ENCODE results near the gene OR6C2.

GRCh38 chr12:55446326-55446725, 2.5 kb downstream of the OR6C2 start:
- TF ChIP-seq CTCF (IDR thresholded peaks at IDR 0.05) = no peak
- no peak for TF ChIP-seq ZFX (IDR thresholded peaks at IDR 0.05; ENCODE audit: borderline replicate concordance)

All from 22Rv1 (cell line).